Activated B cell treated with CpG ODN at 0.5 μM for 24 hours (primary cell): ENCODE results near the gene DMTF1. TPM values are rescaled to one million over a fixed set of nuclear protein-coding genes. Genes with fewer than 3 reads are reported as not detected.
A peak's percentile ranks its signal among the peaks of the same experiment; 100 is the strongest.

ENCODE experiments used
- ATAC-seq: fragments of 200-7000 bp; cut with Tn5 transposase; one replicate; pipeline ENCODE4 v1.10.0; 2021; ENCODE audit warnings: low read depth, mild to moderate bottlenecking, moderate library complexity
- CTCF ChIA-PET: fragments of 350-600 bp; sonication (Branson Sonifier 250); formaldehyde crosslinking; loops from one replicate; lab custom pipeline; 2021; ENCODE audit warnings: antibody characterized with exemption; lab: Charles Lee
- POLR2A ChIA-PET: fragments of 350-600 bp; sonication (Branson Sonifier 250); formaldehyde crosslinking; loops from one replicate; lab custom pipeline; 2021; ENCODE audit warnings: antibody characterized with exemption; lab: Charles Lee
- DNase-seq: peaks from one replicate; pipeline ENCODE4 v3.0.0; 2022
- H3K27ac Mint-ChIP-seq: one replicate; pipeline ENCODE4 v1.8.0; 2020; ENCODE audit warnings: mixed read lengths
- H3K27me3 Mint-ChIP-seq: one replicate; pipeline ENCODE4 v1.8.0; 2021; ENCODE audit warnings: mixed read lengths
- H3K36me3 Mint-ChIP-seq: one replicate; pipeline ENCODE4 v1.8.0; 2021; ENCODE audit warnings: low read depth, mixed read lengths
- H3K4me1 Mint-ChIP-seq: one replicate; pipeline ENCODE4 v1.8.0; 2021; ENCODE audit warnings: mixed read lengths
- H3K4me3 Mint-ChIP-seq: one replicate; pipeline ENCODE4 v1.8.0; 2020; ENCODE audit warnings: mild to moderate bottlenecking, mixed read lengths
- H3K9me3 Mint-ChIP-seq: one replicate; pipeline ENCODE4 v1.8.0; 2020; ENCODE audit warnings: mixed read lengths
- intact Hi-C: fragments of 100-400 bp; cut with micrococcal nuclease; formaldehyde crosslinking; loops from one replicate; pipeline ENCODE4 v1.15.1; 2024
- total RNA-seq: library from RNA; stranded (reverse); gene quantifications from 2 replicates; pipeline ENCODE4 v1.2.3, GENCODE V29; 2022
- TF ChIP-seq, protein P1 (sequence below): fragments of 200-600 bp; IDR thresholded peaks from one replicate; pipeline ENCODE4 v1.8.0; 2022; ENCODE audit warnings: antibody characterized with exemption, mild to moderate bottlenecking

The DMTF1 gene
- total RNA-seq, 1 donor from 2014 or later: 175 TPM

DNA sequence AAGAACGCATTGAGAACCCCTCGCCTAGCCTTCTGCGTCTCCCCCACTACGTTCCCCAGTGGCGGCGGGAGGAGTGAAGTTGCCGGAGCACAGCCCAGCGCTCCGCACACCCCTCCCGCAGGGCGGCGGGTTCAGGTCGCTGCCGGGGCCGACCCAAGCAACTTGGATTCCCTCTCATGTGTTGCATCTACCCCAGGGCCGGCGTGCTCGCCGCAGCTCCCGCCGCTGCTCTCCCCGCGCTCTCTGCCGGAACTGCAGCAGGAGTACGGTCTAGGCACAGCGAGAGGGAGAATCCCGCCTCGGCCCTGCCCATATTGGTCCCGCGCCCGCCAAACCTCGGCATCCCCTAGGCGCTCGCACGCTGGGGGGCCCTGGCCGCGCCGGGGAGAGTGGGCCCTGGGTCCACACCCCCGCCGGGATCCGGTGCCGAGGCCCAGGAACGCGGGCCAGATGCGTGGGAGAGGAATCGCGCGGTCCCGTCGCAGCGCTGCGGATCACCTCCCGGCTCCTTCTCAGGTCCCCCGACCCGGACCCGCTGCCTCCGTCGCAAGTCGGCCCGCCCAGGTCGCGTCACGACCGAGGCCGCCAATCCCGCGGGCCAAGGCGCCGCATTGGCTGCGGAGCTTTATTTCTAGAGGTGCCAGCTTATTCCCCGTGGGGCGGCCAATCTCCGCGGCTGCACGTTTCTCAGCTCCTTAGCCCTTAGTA is 67.9 kb downstream of the DMTF1 start:
- ChIA-PET CTCF (interaction anchor here (0.8 to 2.2 kb wide), 7 partner anchors 11 to 161 kb away, joined by 3 to 9 read pairs (median 5); partner anchors contain the start of gene ELAPOR2), POLR2A (interaction anchor here (1.0 to 13.1 kb wide), 18 partner anchors 9 to 379 kb away, joined by 3 to 311 read pairs (median 8); partner anchors contain the start of genes CROT, DMTF1 and ELAPOR2)
- Mint-ChIP-seq H3K4me3 (peak overlapping the region; percentile 98), H3K4me1 (peaks cover 45% of the 10 kb centered on the region), H3K27ac (peak overlapping the region; percentile 99), H3K27me3 (no peaks in the 10 kb centered on the region), H3K36me3 (peaks cover 30% of the 10 kb centered on the region), H3K9me3 (no peaks in the 10 kb centered on the region)
- TF ChIP-seq, protein P1, sequence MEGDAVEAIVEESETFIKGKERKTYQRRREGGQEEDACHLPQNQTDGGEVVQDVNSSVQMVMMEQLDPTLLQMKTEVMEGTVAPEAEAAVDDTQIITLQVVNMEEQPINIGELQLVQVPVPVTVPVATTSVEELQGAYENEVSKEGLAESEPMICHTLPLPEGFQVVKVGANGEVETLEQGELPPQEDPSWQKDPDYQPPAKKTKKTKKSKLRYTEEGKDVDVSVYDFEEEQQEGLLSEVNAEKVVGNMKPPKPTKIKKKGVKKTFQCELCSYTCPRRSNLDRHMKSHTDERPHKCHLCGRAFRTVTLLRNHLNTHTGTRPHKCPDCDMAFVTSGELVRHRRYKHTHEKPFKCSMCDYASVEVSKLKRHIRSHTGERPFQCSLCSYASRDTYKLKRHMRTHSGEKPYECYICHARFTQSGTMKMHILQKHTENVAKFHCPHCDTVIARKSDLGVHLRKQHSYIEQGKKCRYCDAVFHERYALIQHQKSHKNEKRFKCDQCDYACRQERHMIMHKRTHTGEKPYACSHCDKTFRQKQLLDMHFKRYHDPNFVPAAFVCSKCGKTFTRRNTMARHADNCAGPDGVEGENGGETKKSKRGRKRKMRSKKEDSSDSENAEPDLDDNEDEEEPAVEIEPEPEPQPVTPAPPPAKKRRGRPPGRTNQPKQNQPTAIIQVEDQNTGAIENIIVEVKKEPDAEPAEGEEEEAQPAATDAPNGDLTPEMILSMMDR: no peak
- intact Hi-C loops: loop anchor here (1.0 to 2.0 kb wide), 2 partner anchors 17 to 657 kb away; partner anchors contain the start of genes DBF4 and SLC25A40
- DNase-seq (peak; percentile 84), ATAC-seq (peak; percentile 46)

- Mint-ChIP-seq H3K9me3 (no peaks in the 10 kb centered on the region), H3K27ac (peak overlapping the region; percentile 80), H3K4me1 (peaks cover 42% of the 10 kb centered on the region), H3K4me3 (peak overlapping the region; percentile 98), H3K36me3 (peaks cover 27% of the 10 kb centered on the region), H3K27me3 (no peaks in the 10 kb centered on the region)
- DNase-seq (no peak), ATAC-seq (no peak)
- ChIA-PET CTCF (interaction anchor here (1.1 to 2.2 kb wide), 5 partner anchors 10 to 162 kb away, joined by 3 to 9 read pairs (median 6); partner anchors contain the start of gene ELAPOR2), POLR2A (interaction anchor here (1.0 to 13.1 kb wide), 16 partner anchors 10 to 378 kb away, joined by 3 to 311 read pairs (median 8); partner anchors contain the start of genes CROT, DMTF1 and ELAPOR2)
- TF ChIP-seq, protein P1: no peak
- intact Hi-C loops: loop anchor here (1.0 to 2.0 kb wide), 2 partner anchors 17 to 656 kb away; partner anchors contain the start of genes DBF4 and SLC25A40
Observed at GRCh38 chr7:87220734-87221215, 68.5 kb downstream of the DMTF1 start.

DNA sequence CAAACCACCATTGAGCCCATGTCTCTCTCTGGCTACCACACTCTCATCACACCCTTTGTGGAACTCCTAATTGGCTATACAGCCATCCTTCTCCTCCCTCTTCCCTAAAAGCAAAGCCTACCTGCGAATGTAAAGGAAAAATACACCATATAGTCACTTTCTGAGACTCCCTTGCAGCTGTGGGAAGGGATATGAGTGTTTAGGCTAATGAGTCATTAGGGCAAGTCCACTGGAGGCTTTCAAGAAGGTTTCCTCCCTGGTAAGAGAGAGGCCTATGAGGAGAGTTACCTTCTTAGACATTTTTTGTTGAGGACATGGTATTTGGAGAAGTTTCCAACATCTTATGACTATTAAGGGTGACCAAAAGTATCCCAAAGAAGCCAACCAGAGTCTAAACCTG is 71.4 kb downstream of the DMTF1 start:
- Mint-ChIP-seq H3K27ac (no peak overlapping the region), H3K9me3 (no peaks in the 10 kb centered on the region), H3K4me1 (peaks cover 27% of the 10 kb centered on the region), H3K36me3 (peaks cover 15% of the 10 kb centered on the region), H3K27me3 (no peaks in the 10 kb centered on the region), H3K4me3 (no peak overlapping the region)
- POLR2A ChIA-PET: interaction anchor here (0.8 kb wide), 1 partner anchor 251 kb away, joined by 4 read pairs; no protein-coding TSS in a partner anchor
- intact Hi-C loops: no loop called here
- TF ChIP-seq, protein P1: no peak
- CTCF ChIA-PET: no interaction called here
- no peak for DNase-seq
- ATAC-seq: no peak

GRCh38 chr7:87225696-87226095 is 73.4 kb downstream of the DMTF1 start:
- ChIA-PET POLR2A (no interaction called here), CTCF (interaction anchor here (1.3 kb wide), 1 partner anchor 11 kb away, joined by 5 read pairs; no protein-coding TSS in a partner anchor)
- intact Hi-C loops: no loop called here
- H3K4me1 Mint-ChIP-seq: peaks cover 19% of the 10 kb centered on the region
- no peak overlapping the region for H3K27ac Mint-ChIP-seq
- no peaks in the 10 kb centered on the region for H3K27me3 Mint-ChIP-seq
- H3K36me3 Mint-ChIP-seq: no peaks in the 10 kb centered on the region
- TF ChIP-seq, protein P1: no peak
- DNase-seq (no peak), ATAC-seq (no peak)
- no peaks in the 10 kb centered on the region for H3K9me3 Mint-ChIP-seq
- H3K4me3 Mint-ChIP-seq: no peak overlapping the region

DNA sequence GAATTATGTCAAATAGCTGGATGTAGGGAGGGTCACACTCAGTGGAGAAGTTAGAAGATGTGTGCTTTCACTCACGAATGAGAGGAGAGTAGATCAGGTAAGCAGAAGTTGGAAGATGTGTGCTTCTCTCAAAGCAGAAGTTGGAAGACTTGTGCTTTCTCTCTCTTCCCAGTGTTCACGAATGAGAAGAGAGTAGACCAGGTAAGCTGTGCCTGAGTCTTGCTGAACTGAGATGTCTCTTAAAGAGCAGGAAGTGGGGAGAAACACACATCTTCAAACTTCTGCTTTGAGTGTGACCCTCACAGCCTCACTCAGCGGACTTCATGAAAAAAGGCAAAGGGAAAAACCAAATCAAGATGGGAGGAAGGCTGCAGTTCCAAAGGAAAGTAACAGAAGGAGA is 74.2 kb downstream of the DMTF1 start:
- intact Hi-C loops: no loop called here
- ATAC-seq: peak; percentile 25

More for the DNA sequence above, 74.2 kb downstream of the DMTF1 start:
- Mint-ChIP-seq H3K27ac (peak overlapping the region; percentile 14), H3K4me1 (peaks cover 14% of the 10 kb centered on the region), H3K4me3 (no peak overlapping the region), H3K36me3 (no peaks in the 10 kb centered on the region), H3K9me3 (no peaks in the 10 kb centered on the region), H3K27me3 (no peaks in the 10 kb centered on the region)
- POLR2A ChIA-PET: no interaction called here
- DNase-seq: no peak
- CTCF ChIA-PET: interaction anchor here (1.3 kb wide), 1 partner anchor 10 kb away, joined by 5 read pairs; no protein-coding TSS in a partner anchor
- TF ChIP-seq, protein P1: no peak
